ENCODE data around the gene GNA14. TPM values are rescaled to one million over a fixed set of nuclear protein-coding genes. Genes with fewer than 3 reads are reported as not detected.

GNA14 gene
- total RNA-seq, 2 experiments from 2014 or later = not detected

DNA sequence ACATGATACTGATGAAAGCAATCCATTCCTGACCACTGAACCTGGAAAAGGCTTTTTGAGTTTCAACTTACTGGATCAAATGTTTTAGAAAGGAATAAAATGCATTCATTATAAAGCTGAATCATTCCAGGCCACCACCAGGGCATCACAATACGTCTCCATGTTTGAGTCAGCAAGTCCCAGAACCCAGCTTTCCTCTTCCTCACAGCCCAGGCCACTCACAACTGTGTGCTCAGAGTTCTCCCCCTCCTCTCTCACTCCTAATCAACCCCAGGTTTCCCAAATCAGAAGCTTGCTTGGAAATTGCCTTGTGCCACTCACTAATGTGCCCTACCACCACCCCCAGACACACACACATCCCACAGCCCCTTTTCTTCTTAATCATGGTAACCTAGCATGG, 91.7 kb downstream of the GNA14 start:
- intact Hi-C loops (cut with micrococcal nuclease; ENCODE audit: unreplicated experiment) = no loop called here
- ChIA-PET CTCF (ENCODE audit: unreplicated experiment) (no interaction called here), POLR2A (no interaction called here)
- no peak for TF ChIP-seq EZH2phosphoT487 (IDR thresholded peaks at IDR 0.05; ENCODE audit: borderline replicate concordance, low read depth, low read length)
- TF ChIP-seq, protein P1, sequence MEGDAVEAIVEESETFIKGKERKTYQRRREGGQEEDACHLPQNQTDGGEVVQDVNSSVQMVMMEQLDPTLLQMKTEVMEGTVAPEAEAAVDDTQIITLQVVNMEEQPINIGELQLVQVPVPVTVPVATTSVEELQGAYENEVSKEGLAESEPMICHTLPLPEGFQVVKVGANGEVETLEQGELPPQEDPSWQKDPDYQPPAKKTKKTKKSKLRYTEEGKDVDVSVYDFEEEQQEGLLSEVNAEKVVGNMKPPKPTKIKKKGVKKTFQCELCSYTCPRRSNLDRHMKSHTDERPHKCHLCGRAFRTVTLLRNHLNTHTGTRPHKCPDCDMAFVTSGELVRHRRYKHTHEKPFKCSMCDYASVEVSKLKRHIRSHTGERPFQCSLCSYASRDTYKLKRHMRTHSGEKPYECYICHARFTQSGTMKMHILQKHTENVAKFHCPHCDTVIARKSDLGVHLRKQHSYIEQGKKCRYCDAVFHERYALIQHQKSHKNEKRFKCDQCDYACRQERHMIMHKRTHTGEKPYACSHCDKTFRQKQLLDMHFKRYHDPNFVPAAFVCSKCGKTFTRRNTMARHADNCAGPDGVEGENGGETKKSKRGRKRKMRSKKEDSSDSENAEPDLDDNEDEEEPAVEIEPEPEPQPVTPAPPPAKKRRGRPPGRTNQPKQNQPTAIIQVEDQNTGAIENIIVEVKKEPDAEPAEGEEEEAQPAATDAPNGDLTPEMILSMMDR (conservative IDR thresholded peaks at IDR 0.05; ENCODE audit: low read length) = no peak
- DNase-seq (ENCODE audit: low spot score) = no peak
- H3K27ac ChIP-seq (ENCODE audit: low read depth, low read length, poor library complexity, severe bottlenecking) = no peak overlapping the region
- H3K9me2 ChIP-seq (ENCODE audit: insufficient read depth, low read length) = no peaks in the 10 kb centered on the region
- H2AFZ ChIP-seq (ENCODE audit: low read length) = no peak overlapping the region
- H3K4me2 ChIP-seq (ENCODE audit: low read length) = no peak overlapping the region
- H3K9me3 ChIP-seq (ENCODE audit: low read length) = no peaks in the 10 kb centered on the region
- H3K4me1 ChIP-seq (ENCODE audit: insufficient read depth, low read length, poor library complexity, severe bottlenecking) = no peaks in the 10 kb centered on the region
- no peak overlapping the region for H3K4me3 ChIP-seq (ENCODE audit: low read depth, low read length, poor library complexity, severe bottlenecking)
- no peaks in the 10 kb centered on the region for H3K36me3 ChIP-seq (ENCODE audit: insufficient read depth, low read length)
- H4K20me1 ChIP-seq (ENCODE audit: insufficient read depth, low read length) = no peaks in the 10 kb centered on the region
- BruUV-seq (replicated peaks) = no TSS peak
- no peaks in the 10 kb centered on the region for H3K79me2 ChIP-seq (ENCODE audit: insufficient read depth, low read depth, low read length)

DNA sequence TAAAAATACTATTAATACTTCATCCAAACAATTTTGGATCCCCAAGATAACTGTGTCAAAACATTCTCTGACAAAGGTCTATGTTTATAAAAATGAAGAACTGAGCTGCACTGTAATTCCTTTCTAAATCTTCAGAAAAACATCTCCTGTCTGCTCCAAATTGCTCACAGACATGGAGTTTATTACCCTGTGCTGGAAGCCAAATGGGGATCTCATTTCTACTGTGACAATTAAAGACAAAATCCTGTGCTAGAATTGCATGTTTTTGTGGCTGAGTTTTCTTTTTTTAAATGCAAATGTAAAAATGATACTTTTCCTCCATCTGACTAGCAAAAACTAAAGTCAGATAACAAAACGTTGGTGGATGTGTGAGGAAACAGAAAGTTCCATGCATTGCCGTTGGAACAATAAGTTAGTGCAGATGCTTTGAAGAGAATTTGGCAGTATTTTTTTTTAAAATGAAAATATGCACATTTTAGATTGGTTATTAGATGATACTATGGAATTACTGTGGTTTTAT, 93.5 kb downstream of the GNA14 start:
- Histone ChIP-seq H4K20me1 (ENCODE audit: insufficient read depth, low read length) (no peaks in the 10 kb centered on the region), H2AFZ (ENCODE audit: low read length) (no peak overlapping the region), H3K27ac (ENCODE audit: low read depth, low read length, poor library complexity, severe bottlenecking) (no peak overlapping the region), H3K4me1 (ENCODE audit: insufficient read depth, low read length, poor library complexity, severe bottlenecking) (no peaks in the 10 kb centered on the region), H3K4me2 (ENCODE audit: low read length) (no peak overlapping the region), H3K9me2 (ENCODE audit: insufficient read depth, low read length) (no peaks in the 10 kb centered on the region), H3K36me3 (ENCODE audit: insufficient read depth, low read length) (no peaks in the 10 kb centered on the region), H3K9me3 (ENCODE audit: low read length) (no peaks in the 10 kb centered on the region), H3K4me3 (ENCODE audit: low read depth, low read length, poor library complexity, severe bottlenecking) (no peak overlapping the region), H3K79me2 (ENCODE audit: insufficient read depth, low read depth, low read length) (no peaks in the 10 kb centered on the region)
- POLR2A ChIA-PET = no interaction called here
- DNase-seq (ENCODE audit: low spot score) = no peak
- no TSS peak for BruUV-seq (replicated peaks)
- intact Hi-C loops (cut with micrococcal nuclease; ENCODE audit: unreplicated experiment) = no loop called here
- CTCF ChIA-PET (ENCODE audit: unreplicated experiment) = no interaction called here
- no peak for TF ChIP-seq EZH2phosphoT487 (IDR thresholded peaks at IDR 0.05; ENCODE audit: borderline replicate concordance, low read depth, low read length)
- TF ChIP-seq, protein P1 (conservative IDR thresholded peaks at IDR 0.05; ENCODE audit: low read length) = no peak

DNA sequence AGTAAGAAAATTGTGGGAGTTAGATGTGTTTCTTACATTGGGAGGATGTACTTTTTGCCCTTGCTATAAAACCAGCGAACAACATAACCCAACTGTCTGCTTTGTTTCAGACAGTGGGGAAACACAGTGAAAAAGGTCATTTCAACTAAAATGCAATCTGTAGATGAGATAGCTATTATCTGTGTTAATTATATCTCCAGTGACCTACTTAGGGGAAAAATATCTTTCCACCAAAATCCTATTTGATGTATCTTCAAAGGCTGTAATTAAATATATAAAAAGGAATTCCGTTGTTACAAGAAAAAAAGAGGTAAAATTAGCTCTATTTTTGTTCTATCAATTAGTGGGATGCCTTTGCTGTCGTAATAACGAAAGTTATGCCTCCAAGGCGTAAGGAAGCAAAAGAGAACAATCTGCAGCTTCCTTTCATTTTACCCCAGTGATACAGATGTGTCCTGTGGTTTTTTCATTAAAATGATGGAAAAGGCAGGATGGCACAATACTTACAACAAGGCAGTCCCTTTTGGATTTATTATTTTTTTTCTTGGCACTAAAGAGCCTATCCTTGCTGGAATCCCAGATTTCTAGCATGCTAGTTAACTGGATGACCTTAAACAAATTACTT, 100.9 kb downstream of the GNA14 start:
- Histone ChIP-seq H3K4me2 (ENCODE audit: low read length) (no peak overlapping the region), H2AFZ (ENCODE audit: low read length) (no peak overlapping the region), H3K9me2 (ENCODE audit: insufficient read depth, low read length) (no peaks in the 10 kb centered on the region), H4K20me1 (ENCODE audit: insufficient read depth, low read length) (no peaks in the 10 kb centered on the region), H3K36me3 (ENCODE audit: insufficient read depth, low read length) (no peaks in the 10 kb centered on the region), H3K79me2 (ENCODE audit: insufficient read depth, low read depth, low read length) (no peaks in the 10 kb centered on the region), H3K9me3 (ENCODE audit: low read length) (0 out of 2 replicates have a peak, but pooled peaks cover under 1% of the 10 kb centered on the region), H3K4me1 (ENCODE audit: insufficient read depth, low read length, poor library complexity, severe bottlenecking) (no peaks in the 10 kb centered on the region), H3K27ac (ENCODE audit: low read depth, low read length, poor library complexity, severe bottlenecking) (no peak overlapping the region), H3K4me3 (ENCODE audit: low read depth, low read length, poor library complexity, severe bottlenecking) (no peak overlapping the region)
- intact Hi-C loops (cut with micrococcal nuclease; ENCODE audit: unreplicated experiment) = no loop called here
- TF ChIP-seq, protein P1 (conservative IDR thresholded peaks at IDR 0.05; ENCODE audit: low read length) = no peak
- TF ChIP-seq EZH2phosphoT487 (IDR thresholded peaks at IDR 0.05; ENCODE audit: borderline replicate concordance, low read depth, low read length) = no peak
- DNase-seq (ENCODE audit: low spot score) = no peak
- ChIA-PET POLR2A (interaction anchor here (0.5 kb wide), 1 partner anchor 946 kb away, joined by 3 read pairs; no protein-coding TSS in a partner anchor), CTCF (ENCODE audit: unreplicated experiment) (no interaction called here)
- no TSS peak for BruUV-seq (replicated peaks)

Measured in OCI-LY7 (cell line).